DOHH2 (cell line): Measurements from ENCODE around the gene PTPN12.

Source experiments
- CTCF ChIP-seq: fragments of 200-600 bp; sonication (generic); IDR thresholded peaks from one replicate; pipeline ENCODE4 v1.5.1; 2014; ENCODE audit warnings: antibody characterized with exemption, mild to moderate bottlenecking, low read depth, low read length; ENCODE audit not compliant: poor library complexity, severe bottlenecking
- EZH2phosphoT487 ChIP-seq: fragments of 200-600 bp; sonication (generic); IDR thresholded peaks from 2 replicates; pipeline ENCODE4 v1.6.1; 2017; ENCODE audit warnings: borderline replicate concordance, mild to moderate bottlenecking, antibody characterized with exemption, low read length, moderate library complexity, mixed read lengths

GRCh38 chr7:77649716-77650349, 112.7 kb downstream of the PTPN12 start:
- no peak for TF ChIP-seq CTCF
- no peak for TF ChIP-seq EZH2phosphoT487
